Medulla oblongata (tissue), 1 donor: ENCODE data around the gene S100A16.
"Not testable (repeated sequence)": the region's sequence is repeated elsewhere in the genome, so short reads cannot be mapped to it uniquely, and the experiment has no call there.

Experiments used
- DNase-seq: peaks from one replicate; pipeline ENCODE4 v3.0.0-alpha.2; 2015; ENCODE audit errors: extremely low spot score

The S100A16 gene, protein sequence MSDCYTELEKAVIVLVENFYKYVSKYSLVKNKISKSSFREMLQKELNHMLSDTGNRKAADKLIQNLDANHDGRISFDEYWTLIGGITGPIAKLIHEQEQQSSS

DNA sequence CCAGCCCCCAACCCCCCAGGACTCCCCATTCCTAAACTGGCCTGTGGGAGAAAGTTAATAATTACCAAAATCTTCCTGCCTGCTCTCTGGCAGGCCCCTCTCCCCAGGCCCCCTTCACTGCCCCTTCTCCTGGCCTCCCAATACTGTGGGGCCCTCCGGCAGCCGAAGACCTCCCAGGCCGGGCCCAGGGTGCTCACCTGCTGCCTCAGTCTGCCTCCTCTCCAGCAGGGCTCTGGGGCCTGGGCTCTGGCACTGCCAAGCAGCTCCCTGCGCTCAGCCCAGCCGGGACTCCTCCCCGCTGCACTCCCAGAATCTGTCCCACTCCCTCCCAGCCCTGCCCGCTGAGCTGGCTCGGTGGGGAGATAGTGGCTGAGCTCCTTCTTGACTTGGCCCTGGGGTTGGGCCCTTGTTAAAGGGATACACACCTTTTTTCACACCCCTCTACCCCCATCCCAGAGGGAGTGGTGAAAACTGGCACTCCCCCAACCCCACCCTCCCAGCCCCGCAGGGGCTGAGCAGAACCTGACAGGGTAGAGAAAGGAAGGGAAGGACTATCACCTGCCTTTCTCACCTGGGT is at the start of gene S100A16:
S100A16 (minus strand) TSS at position 383 of the 577 bp plus-strand sequence. CDS start 4,986 bp downstream, outside the sequence.
- peak; percentile 60 for DNase-seq

DNA sequence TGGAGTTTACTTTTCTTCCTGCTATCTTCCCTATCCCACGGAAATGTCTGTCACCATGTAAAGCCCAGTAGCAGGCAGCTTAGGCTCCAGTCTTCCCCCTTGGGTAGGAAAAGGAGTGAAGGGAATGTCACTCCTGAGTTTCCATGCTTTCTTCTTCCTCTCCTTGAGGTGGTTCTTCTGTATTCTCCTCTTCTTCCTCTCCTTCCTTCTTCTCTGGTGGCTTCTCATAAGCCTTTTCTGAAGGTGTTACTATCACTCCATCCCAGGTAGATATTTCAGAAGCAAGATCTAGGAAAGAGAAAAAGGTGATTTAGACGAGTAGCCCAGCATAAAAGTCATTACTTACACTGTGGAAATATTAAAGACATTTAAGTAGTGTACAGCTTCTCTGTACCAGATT is 49.3 kb upstream of the S100A16 start:
- DNase-seq: no peak

DNA sequence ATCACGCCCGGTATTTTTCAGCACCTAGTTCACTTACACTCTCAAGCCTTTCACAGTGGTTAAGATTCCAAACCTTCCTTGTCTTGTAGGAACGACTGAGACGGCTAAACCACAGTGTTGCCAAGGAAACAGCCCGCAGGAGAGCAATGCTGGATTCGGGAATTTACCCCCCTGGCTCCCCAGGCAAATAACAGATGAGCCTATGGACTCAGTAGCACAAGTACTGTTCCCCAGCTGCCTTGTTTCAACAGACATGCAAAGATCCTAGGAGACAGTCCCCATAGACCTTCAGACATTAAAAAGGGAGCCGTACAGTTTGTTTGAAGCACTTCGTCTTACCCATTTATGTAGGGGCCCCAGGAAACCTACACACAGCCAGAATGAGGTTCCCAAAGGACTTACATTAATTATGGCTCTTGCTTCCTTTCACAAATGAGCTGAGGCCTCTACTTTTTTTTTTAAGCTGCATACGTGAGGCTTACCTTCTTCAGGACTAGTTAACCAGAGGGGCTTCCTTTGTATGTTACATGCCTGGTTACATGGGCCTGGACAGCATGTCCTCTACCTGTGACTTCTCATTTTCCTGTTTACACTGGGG is 48.3 kb upstream of the S100A16 start:
- DNase-seq: no peak

DNA sequence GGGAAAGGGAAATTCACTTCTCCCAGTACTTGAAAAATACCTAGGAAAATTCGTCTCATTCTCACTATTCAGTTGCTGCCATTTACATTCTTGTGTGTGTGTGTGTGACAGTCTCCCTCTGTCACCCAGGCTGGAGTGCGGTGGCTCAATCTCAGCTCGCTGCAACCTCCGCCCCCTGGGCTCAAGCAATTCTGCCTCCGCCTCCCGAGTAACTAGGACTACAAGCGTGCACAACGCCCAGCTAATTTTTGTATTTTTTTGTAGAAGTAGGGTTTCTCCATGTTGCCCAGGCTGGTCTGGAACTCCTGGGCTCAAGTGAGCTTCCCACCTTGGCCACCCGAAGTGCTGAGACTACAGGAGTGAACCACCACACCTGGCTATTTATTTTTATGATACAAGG is 46.7 kb upstream of the S100A16 start:
- no peak for DNase-seq

DNA sequence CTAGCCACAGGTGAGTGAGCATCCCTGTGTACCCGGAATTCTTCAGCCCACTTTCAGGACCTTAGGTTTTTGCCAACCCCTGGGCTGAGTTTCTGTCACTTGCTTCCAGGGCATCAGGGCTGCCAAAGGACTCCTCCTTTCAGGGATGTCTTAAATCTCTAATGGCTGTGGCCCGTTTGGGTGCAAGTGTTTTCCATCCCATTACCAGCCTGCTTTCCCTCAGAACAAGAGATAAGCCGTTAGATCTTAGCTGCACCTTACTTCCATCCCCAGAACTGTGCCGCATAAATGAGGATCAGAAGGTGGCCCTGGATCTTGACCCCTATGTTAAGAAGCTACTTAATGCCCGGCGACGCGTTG is 46.2 kb upstream of the S100A16 start:
- no peak for DNase-seq

DNA sequence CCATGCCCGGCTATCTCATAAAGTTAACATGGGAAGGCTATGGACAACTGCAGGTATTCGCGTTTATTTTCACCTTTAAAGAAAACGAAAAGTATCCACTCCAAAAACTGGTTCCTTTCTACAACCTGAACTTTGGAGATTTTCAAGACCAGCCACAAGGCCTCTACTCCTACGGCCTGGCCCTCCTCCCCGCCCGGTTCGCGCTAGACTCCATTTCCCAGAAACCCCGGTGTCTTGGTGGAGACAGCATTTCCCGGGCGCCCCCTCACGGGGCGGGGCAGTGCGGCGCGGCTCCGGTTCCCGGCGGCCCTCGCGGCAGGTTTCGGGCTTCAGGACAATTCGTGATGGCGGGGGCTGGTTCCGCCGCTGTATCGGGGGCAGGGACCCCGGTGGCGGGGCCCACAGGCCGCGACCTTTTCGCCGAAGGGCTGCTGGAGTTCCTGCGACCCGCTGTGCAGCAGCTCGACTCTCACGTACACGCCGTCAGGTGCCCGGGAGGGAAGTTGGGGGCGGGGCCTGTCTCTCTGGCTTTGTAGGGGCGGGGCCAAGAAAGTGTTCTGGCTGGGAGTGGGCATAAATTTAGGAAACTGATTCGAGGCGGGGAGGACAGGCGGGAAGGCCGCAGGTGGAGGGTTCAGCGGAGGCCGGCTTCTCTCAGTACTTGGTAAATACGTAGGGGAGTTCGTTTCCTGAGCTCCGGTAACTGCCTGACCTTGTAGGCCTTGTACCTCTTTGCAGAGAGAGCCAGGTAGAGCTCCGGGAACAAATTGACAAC is 45.6 kb upstream of the S100A16 start, which contains the start of gene SNAPIN:
SNAPIN (plus strand) TSS at position 304 of the 775 bp plus-strand sequence; CDS start at position 345, 41 bp downstream.
- peak; percentile 93 for DNase-seq

DNA sequence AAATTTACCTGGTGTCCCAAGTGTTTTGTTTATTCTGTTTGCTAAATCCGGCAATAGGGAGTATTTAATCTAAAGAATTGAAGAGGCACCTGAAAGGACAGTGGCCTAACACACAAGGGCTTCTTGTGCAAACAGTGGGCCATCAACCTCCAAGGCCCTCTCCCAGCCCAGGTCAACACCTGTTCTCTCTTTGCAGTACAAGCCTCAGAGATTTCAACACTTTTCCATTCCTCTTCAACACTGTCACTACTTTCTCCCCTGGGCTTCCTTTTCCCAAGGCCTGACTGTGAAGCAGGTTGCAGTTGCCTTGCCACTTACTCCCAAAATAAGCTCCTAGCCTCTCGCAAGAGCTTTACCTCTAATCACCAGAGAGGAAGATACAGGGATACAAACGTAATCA is 42.4 kb upstream of the S100A16 start:
- DNase-seq: no peak

DNA sequence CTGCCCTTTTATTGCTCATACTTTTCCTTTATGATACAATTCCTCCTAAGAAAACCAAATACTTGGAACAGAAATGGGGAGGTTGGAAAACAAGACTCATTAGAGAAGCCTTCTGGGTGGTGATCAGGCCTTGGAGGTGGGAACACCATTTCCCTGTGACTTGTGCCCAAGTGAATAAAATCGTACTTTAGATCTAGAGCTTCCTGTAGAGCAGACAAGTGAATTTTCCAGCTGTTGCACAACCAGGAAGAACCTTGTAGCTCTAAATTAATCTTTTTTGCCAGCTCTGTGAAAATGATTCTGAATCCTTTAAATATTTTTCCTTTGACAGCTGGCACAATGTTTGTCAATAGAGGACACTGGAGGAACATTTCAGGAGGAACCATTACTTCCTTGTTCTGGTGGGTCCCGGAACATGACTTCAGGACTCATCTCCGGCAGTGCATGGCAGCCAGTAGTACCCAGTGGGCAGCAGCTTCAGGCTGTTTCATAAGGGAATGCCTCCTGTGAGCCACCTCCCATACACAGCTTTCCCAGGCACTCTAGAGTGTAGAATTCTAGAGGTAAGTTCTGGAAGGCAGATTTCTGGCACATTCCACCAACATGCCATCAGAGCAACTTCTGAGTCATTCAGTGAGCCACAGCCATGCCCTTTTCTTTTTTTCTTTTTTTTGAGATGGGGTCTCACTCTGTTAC is 40.0 kb upstream of the S100A16 start:
- DNase-seq: no peak

DNA sequence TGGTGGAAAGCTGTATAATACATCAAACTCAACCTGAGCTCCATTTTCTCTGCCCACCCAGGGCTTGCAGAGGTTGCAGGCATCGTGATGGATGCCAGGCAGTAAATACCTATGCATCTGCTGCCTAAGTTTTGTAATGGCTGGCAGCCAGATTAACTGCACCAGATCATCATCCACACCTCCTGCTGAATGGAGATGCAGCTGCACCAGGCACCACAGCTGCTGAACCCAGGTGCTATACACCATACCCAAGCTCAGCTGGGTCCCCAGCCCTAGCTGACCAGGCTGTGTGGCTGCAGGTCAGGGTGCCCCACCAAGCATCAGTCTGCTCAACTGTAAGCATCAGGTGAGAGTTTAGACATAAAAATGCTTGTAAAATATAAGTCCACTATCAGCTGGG is 38.8 kb upstream of the S100A16 start:
- no peak for DNase-seq

DNA sequence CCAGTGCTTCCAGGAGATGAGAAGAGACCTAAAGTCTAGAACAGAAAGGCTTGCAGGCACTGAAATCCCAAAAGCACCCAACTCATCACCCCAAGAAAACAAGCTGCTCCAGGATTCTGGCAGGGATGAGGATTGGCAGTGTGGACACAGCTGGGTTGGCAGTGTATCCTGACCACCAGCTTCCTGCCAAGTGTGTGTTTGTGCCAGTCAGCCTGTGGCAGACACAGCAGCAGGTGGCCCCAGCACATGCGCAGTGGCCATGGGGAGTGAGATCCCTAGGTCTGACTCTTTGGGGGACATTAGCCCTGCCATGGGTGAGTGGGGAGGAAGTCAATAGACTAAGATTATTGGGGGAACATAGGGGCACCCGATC is 36.9 kb upstream of the S100A16 start:
- DNase-seq: peak; percentile 85

DNA sequence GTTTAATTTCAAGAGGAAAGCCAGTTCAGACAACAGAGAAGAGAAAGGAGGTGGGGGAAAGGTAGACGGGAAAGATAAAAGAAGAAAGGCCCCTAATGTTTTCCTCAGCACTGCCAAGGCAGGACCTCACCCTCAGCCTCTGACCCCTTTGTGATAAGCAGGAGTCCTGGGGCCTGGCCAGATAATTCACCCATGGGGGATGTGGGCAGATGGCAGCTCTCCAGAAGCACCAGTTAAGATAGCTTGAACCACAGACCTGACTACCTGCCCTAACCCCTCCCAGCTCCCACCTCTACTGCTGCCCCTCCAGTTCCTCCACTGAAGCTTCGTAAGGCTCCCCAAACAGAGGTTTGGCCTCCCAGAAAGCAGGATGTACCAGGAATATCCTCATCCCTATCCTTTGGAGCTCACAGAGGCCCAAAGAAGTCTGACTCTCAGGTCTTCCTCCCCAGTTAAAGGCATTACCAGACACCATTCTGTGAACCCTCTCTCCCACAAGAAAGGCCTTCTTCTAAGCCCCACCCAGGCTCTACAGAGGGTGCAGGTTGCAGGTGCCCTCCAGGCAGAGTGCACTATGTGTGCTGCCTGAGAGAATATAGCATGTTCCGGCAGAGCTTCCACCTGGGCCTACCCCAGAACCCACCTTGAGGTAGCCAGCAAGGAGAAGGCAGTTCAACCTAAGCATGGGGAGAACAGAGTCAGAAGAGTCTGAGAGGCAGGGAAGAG is 36.4 kb upstream of the S100A16 start:
- no peak for DNase-seq

DNA sequence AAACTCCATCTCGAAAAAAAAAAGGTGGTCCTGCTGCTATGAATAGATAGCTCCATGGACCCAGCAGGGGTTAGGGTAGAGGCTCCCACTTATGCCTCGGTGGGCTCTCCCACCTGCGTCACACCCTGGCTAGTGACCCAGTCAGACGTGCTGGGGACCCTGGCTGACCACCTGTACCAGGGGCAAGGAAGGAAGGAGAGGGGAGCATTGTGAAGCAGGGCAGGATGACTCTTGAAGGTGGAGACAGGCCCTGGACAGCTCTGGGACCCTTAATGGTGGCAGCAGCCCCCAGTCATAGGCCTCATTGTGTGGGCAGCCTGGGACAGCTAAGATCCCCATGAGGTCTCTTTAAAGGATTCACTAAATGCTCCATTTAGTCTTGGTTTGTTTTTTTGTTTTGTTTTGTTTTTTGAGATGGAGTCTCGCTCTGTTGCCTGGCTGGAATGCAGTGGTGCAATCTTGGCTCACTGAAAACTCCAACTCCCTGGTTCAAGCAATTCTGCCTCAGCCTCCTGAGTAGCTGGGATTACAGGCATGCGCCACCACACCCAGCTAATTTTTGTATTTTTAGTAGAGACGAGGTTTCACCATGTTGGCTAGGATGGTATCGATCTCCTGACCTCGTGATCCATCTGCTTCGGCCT is 35.2 kb upstream of the S100A16 start:
- no peak for DNase-seq

DNA sequence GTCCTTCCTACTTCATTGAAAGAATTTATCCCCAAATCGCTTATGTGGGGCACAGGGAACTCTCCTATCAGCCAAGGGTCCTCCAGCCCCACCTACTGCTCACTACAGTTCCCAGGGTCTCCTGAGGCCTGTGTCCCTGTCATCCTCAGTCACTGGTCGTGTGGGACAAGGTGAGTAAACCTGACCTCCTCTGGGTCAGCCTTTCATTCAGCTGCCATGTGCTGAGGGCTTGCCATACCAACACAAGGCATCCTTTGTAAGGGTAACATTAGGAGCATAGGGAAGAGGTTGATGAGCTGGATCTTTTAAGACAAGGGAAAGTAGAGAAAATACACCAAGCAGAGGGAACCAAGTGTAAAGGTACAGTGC is 34.4 kb upstream of the S100A16 start:
- DNase-seq: no peak

DNA sequence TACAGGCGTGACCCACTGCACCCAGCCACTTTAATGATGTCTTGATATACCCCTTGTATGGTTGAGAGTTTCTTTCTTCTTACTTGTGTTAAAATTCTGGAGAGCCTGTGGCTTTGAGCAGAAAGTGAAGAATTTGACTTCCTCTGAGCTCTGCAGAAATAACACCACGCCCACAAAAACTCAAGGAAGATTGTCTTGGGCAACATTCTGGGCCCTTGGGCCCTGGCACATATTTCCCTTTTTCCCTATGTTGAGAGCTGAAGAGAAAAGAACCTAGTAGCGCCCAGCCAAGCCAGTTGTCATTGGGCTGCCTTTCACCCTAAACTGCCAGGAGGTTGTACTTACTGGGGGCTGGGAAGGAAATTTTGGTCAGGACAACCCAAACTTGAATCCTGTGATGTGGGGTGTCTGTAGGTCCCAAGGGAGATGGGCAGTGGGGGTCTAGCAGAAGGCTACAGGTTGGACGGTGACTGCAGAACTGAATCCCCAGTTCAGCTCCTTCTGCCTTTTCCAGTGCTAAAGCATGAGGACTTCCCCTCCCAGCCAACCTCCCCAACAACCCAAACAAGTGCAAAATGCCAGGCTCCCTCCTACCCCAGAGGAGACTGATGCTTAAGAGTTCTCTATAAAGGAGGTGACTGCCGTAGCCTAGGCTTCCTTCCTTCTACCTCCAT is 33.9 kb upstream of the S100A16 start:
- peak; percentile 58 for DNase-seq

DNA sequence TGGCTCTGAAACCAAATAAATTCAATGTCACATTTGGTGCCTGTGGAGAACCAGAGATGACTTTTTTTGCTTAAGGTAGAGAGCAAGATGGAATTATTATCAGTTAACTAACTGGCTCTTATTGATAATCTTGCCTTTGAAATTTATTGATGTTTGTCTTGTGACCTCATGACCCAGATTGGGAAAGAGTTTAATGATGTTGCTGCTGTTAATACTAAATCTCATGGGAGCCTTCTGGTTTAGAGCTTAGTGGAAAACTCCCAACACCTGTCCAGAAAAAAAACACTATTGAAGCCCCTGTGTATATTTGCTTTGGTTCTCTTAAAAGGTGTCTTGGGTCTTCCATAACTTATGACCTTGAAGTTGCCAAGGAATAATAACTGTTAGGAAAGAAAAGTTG is 30.9 kb upstream of the S100A16 start:
- DNase-seq: no peak

DNA sequence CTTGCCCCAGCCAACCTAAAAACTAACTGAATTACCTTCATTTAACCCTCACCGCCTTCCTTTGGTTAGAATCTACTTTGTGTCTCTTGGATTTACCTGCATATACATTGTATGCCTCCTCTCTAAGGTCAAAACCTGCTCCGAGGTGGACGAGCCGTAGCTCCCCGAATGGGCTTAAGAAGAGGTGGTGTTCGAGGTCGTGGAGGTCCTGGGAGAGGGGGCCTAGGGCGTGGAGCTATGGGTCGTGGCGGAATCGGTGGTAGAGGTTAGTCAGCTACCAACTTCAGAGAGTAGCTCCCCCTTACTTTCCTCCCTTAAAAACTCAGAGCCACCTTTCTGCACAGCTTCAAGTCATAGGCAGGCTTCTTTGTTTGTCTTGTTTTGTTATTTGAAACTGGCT is 30.2 kb upstream of the S100A16 start:
- DNase-seq: no peak

DNA sequence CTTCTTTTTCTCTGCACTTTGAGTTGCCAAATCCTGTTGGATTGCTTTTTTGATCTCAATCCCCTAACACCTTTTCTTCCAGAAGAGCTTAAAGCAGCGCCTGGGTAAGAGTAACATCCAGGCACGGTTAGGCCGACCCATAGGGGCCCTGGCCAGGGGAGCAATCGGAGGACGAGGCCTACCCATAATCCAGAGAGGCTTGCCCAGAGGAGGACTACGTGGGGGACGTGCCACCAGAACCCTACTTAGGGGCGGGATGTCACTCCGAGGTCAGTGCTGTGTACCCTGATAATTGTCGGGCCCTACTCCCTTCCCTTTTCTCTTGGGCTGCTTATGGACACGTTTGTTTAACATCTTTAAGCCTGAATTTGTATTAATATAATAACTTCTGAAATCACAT is 29.2 kb upstream of the S100A16 start:
- no peak for DNase-seq

DNA sequence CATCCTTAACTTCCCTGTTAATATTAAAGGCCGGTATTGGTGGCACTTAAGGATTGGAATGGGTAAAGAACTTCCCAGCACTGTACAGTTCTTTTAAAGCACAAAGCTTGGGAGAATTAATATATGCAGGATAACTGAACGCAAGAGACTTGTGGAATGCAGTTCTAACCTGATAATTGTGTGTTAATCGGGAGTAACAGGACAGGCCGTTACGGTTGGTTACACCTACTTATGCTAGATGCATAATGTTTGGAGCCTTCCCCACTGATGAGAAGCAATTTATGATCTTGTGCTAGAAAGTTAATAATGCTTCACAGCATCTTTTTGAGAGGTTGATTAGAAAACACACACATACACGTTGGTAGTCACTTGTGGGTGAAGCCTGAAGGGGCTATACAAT is 27.9 kb upstream of the S100A16 start:
- DNase-seq: no peak

DNA sequence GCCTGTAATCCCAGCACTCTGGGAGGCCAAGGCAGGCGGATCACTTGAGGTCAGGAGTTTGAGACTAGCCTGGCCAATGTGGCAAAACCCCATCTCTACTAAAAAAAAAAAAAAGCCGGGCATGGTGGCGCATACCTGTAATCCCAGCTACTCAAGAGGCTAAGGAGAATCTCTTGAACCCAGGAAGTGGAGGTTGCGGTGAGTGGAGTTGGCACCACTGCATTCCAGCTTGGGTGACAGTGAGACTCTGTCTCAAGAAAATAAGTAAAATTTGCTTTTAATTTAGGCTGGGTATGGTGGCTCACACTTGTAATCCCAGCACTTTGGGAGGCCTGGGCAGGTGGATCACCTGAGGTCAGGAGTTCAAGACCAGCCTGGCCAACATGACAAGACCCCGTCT is 27.3 kb upstream of the S100A16 start:
- not testable (repeated sequence) for DNase-seq

DNA sequence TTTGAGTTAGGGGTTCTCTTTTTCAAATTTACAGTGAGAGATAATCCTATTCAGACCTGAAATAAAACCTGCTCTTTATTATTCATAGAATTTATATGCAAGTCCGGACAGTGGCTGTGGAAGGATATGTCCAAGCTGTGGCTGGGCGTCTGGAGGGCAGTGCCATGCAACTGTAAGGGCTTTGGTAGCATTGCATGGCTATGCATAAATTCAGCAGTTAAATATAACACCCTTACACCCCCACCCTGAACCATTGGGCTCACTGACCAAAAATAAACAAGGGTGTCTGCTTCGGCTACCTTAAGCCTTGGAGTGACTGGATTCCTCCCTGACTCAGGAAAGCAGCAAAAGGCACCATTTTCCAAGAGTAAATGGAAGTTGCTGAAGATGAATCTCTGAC is 26.3 kb upstream of the S100A16 start:
- DNase-seq: no peak

DNA sequence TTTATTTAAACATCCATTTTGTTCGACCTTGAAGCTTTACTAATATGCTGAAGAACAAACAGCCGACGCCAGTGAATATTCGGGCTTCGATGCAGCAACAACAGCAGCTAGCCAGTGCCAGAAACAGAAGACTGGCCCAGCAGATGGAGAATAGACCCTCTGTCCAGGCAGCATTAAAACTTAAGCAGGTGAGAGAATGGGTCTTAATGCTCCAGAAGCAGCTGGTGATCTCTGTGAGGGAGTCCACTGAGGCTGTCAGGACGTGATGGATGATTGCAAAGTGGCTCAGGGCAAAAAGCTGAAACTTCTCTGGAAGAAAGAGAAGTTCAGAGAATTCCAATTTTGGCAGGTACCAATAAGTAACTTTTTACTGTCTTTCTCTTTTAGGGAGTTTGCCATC is 25.3 kb upstream of the S100A16 start:
- DNase-seq: no peak
